Osteoblast (primary cell): ENCODE data around the gene DUOXA2. TPM values are rescaled to one million over a fixed set of nuclear protein-coding genes. Genes with fewer than 3 reads are reported as not detected.

Experiments
- DNase-seq: peaks from one replicate; pipeline ENCODE4 v3.0.0; 2011; ENCODE audit warnings: low spot score, mixed read lengths; ENCODE audit not compliant: insufficient read length; ENCODE audit errors: missing footprints
- H2AFZ ChIP-seq: 2 replicates; pipeline ENCODE4 v1.6.0; 2011; ENCODE audit warnings: mild to moderate bottlenecking, low read length
- H3K27ac ChIP-seq: 2 replicates; pipeline ENCODE4 v1.5.1; 2011; ENCODE audit warnings: mild to moderate bottlenecking, low read depth, low read length, moderate library complexity
- H3K27me3 ChIP-seq: 2 replicates; pipeline ENCODE4 v1.6.0; 2012; ENCODE audit warnings: mild to moderate bottlenecking, control low read depth, inconsistent platforms, low read length, moderate library complexity; ENCODE audit not compliant: insufficient read depth
- H3K36me3 ChIP-seq: 2 replicates; pipeline ENCODE4 v1.5.1; 2011; ENCODE audit warnings: mild to moderate bottlenecking, low read length, control low read depth, moderate library complexity; ENCODE audit not compliant: insufficient read depth
- H3K4me1 ChIP-seq: 2 replicates; pipeline ENCODE4 v1.5.1; 2011; ENCODE audit warnings: mild to moderate bottlenecking, low read length, control low read depth, moderate library complexity; ENCODE audit not compliant: insufficient read depth
- H3K4me2 ChIP-seq: 2 replicates; pipeline ENCODE4 v1.6.0; 2011; ENCODE audit warnings: mild to moderate bottlenecking, low read length; ENCODE audit not compliant: insufficient read depth
- H3K4me3 ChIP-seq: fragments of 200-600 bp; sonication (generic); 3 replicates; pipeline ENCODE4 v1.5.1; 2012; ENCODE audit warnings: mild to moderate bottlenecking, low read length, inconsistent platforms; ENCODE audit not compliant: insufficient read depth
- H3K79me2 ChIP-seq: 2 replicates; pipeline ENCODE4 v1.6.0; 2012; ENCODE audit warnings: mild to moderate bottlenecking, low read length, control low read depth, inconsistent platforms; ENCODE audit not compliant: insufficient read depth
- H3K9me3 ChIP-seq: 2 replicates; pipeline ENCODE4 v1.5.1; 2011; ENCODE audit warnings: low read depth, low read length, control low read depth
- H4K20me1 ChIP-seq: 2 replicates; pipeline ENCODE4 v1.6.0; 2012; ENCODE audit warnings: mild to moderate bottlenecking, low read length, control low read depth; ENCODE audit not compliant: insufficient read depth
- total RNA-seq: library from RNA; depleted of rRNA; stranded (reverse); fragments of >200 nt; gene quantifications from 2 replicates; pipeline ENCODE4 v1.2.3, GENCODE V29; 2012
- TF ChIP-seq, protein P1 (sequence below): IDR thresholded peaks from 2 replicates; pipeline ENCODE4 v1.5.1; 2011; ENCODE audit warnings: mild to moderate bottlenecking, low read depth, low read length, moderate library complexity; ENCODE audit errors: extremely low read depth

The DUOXA2 gene
- total RNA-seq, 1 donor: not detected

DNA sequence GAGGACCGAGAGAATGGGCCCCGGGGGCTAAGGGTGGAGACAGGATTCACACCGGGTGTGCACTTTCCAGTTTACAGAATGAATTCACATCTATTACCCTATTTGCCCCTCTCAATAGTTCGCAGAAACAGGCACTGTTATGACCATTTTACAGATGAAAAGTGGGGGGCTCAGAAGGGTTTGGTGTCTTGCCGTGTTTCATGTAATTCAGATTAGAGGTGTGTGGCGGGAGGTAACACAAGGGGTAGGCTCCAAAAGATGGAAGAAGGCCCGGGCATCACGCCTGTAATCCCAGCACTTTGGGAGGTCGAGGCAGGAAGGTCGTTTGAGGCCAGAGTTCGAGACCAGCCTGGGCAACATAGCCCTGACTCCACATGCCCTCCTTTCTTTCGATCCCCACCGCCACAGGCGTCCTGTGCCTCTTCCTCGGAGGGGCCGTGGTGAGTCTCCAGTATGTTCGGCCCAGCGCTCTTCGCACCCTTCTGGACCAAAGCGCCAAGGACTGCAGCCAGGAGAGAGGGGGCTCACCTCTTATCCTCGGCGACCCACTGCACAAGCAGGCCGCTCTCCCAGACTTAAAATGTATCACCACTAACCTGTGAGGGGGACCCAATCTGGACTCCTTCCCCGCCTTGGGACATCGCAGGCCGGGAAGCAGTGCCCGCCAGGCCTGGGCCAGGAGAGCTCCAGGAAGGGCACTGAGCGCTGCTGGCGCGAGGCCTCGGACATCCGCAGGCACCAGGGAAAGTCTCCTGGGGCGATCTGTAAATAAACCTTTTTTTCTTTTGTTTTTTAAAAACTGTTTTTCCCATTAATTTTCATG, 3.4 kb downstream of the DUOXA2 start:
- Histone ChIP-seq H4K20me1 (no peaks in the 10 kb centered on the region), H3K36me3 (no peaks in the 10 kb centered on the region), H3K4me3 (no peak overlapping the region), H3K4me2 (peak overlapping the region; percentile 57), H3K4me1 (peaks cover 12% of the 10 kb centered on the region), H2AFZ (no peak overlapping the region), H3K27ac (no peak overlapping the region), H3K27me3 (peaks cover 53% of the 10 kb centered on the region), H3K79me2 (no peaks in the 10 kb centered on the region), H3K9me3 (no peaks in the 10 kb centered on the region)
- TF ChIP-seq, protein P1, sequence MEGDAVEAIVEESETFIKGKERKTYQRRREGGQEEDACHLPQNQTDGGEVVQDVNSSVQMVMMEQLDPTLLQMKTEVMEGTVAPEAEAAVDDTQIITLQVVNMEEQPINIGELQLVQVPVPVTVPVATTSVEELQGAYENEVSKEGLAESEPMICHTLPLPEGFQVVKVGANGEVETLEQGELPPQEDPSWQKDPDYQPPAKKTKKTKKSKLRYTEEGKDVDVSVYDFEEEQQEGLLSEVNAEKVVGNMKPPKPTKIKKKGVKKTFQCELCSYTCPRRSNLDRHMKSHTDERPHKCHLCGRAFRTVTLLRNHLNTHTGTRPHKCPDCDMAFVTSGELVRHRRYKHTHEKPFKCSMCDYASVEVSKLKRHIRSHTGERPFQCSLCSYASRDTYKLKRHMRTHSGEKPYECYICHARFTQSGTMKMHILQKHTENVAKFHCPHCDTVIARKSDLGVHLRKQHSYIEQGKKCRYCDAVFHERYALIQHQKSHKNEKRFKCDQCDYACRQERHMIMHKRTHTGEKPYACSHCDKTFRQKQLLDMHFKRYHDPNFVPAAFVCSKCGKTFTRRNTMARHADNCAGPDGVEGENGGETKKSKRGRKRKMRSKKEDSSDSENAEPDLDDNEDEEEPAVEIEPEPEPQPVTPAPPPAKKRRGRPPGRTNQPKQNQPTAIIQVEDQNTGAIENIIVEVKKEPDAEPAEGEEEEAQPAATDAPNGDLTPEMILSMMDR: no peak
- peak; percentile 61 for DNase-seq

DNA sequence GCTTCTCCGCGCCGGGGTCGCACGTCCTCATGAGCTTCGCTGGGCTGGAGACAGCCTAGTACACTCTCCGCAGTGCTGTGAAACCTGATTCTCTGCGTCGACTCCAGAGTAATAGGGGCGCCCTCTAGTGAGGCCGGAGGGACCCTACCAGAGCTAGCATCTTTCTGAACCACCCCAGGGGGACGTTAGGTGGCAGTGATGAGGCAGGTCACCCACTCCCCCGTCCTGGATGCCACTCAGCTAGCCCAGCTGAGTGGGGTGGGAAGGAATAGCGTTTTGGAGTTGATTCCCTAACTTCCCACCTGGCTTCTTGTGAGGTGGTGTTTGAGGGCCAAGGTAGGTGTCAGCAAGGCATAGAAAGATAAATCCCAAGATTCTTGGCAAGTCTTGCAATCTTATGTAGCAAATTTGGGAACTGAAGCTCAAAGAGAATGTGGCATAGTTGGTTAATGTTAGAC, 4.0 kb downstream of the DUOXA2 start:
- TF ChIP-seq, protein P1: peak; percentile 100
- Histone ChIP-seq H3K79me2 (no peaks in the 10 kb centered on the region), H3K4me1 (peaks cover 12% of the 10 kb centered on the region), H3K27ac (no peak overlapping the region), H3K36me3 (no peaks in the 10 kb centered on the region), H3K4me3 (no peak overlapping the region), H2AFZ (no peak overlapping the region), H3K4me2 (peak overlapping the region; percentile 57), H4K20me1 (no peaks in the 10 kb centered on the region), H3K9me3 (no peaks in the 10 kb centered on the region), H3K27me3 (peaks cover 46% of the 10 kb centered on the region)
- DNase-seq: peak; percentile 100

DNA sequence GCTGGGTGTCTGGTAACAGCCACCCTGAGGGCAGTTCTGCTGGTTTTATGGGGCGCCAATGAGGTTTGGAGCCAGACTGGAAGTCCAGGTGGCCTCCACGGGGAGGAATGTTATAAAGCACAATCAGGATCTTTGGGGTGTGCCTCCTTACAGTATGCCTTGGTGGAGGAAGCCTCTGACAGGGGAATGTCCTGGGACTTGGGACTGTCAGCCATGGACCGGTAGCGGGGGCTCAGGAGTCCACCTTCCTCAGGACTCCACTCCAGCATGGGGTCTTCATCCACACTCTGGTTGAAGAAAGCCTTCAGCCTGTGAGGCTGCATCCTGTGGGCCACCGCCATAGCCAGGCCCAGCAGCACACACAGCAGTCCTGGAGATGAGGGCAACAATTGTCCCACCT, 4.9 kb downstream of the DUOXA2 start:
- Histone ChIP-seq H3K9me3 (no peaks in the 10 kb centered on the region), H3K36me3 (no peaks in the 10 kb centered on the region), H3K4me3 (no peak overlapping the region), H3K79me2 (no peaks in the 10 kb centered on the region), H3K4me2 (no peak overlapping the region), H3K27me3 (peaks cover 38% of the 10 kb centered on the region), H3K27ac (no peak overlapping the region), H2AFZ (no peak overlapping the region), H4K20me1 (no peaks in the 10 kb centered on the region), H3K4me1 (peaks cover 12% of the 10 kb centered on the region)
- TF ChIP-seq, protein P1: no peak
- peak; percentile 50 for DNase-seq
